Heart left ventricle (tissue), 13 donors: ENCODE results near the gene RIMKLA.

Experiments
- CTCF ChIP-seq, 12 donors: fragments of 200-600 bp; sonication (generic) in 4 of 12; IDR thresholded peaks; one replicate each; pipeline versions ENCODE4 v1.5.0 to v1.8.0; 2018 to 2022; ENCODE audit warnings: antibody characterized with exemption in 12 of 12, mild to moderate bottlenecking in 5 of 12
- POLR2A ChIP-seq, 2 donors: fragments of 450-650 bp; IDR thresholded peaks; one replicate each; pipeline ENCODE4 v1.6.1; 2017; ENCODE audit warnings: antibody characterized with exemption in 2 of 2, mild to moderate bottlenecking in 2 of 2, moderate library complexity in 2 of 2
- donor health status: ischemic (EF 13 %, LVEDD 7.1; RV severe dilation, severe dysfunction).
- donor health status: DM: no; HTN: yes; CAD: no.
- donor health status: DM: no; HTN: no; CAD: no.
- donor health status: ischemic (EF 25% LVEDD 6.9; RV normal size, moderate dysfunction).
- donor health status: ischemic (EF 25% LVEDD 5.7; RV mildly dilated, moderate dysfunction).
- donor health status: ischemic (EF 35%, LVEDD 5.7; RV mildly dilated, moderate dysfunction).
- donor health status: nonischemic (EF 11% LVEDD 7.7; RV severe dilation, severe dysfunction).
- donor health status: DM: yes; HTN: yes; CAD: no.
- donor health status: PGD.
- donor health status: ischemic (EF 29% LVEDD 5.4; RV normal size, mild dysfunction).
- donor health status: nonischemic (EF 23%, LVEDD 6.1; RV moderate dilation, normal function).

DNA sequence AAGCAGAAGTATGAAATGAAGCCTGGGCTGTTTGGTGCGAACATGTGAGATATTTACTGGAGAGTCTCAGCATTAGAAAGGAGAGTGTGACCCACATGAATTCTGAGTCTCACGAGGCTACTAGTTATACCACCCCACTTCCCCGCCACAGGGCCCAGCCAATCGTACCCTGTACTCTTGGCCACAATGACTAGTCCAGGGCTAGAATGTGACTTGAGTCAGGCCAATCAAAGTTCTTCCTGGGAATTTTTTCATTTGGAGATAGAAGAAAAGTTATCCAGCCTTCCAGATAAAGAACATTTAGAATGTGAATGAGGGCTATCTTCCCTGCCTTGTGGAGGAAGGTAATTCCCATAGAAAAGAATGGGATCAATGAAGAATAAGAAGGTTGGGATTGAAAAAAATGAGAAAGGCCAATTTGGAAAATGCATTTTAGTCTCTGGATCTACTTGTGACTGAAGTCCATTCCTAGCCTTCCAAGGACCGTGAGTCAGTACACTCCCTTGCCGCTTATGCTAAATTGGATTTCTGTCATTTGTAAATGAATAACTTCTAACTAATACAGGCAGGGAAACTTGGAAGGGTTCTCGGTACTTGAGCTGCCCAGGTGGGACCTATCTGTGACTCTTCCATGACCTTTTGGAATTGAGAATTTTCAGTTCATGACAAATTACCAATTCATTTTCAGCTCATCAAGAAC is 12.3 kb upstream of the RIMKLA start:
- TF ChIP-seq POLR2A (IDR thresholded peaks at IDR 0.05) (no peak), CTCF (IDR thresholded peaks at IDR 0.05) (no peak)
